GM12801 (cell line): ENCODE data around the gene TSPAN5.

Experiments used
- CTCF ChIP-seq: IDR thresholded peaks from one replicate; pipeline ENCODE4 v1.5.1; 2011; ENCODE audit warnings: control low read depth; ENCODE audit not compliant: insufficient read length; ENCODE audit errors: extremely low read depth

The TSPAN5 gene

GRCh38 chr4:98689507-98690174 lies 31.2 kb upstream of the TSPAN5 start:
- TF ChIP-seq CTCF: no peak

GRCh38 chr4:98688411-98689290 lies 30.2 kb upstream of the TSPAN5 start:
- TF ChIP-seq CTCF: no peak

DNA sequence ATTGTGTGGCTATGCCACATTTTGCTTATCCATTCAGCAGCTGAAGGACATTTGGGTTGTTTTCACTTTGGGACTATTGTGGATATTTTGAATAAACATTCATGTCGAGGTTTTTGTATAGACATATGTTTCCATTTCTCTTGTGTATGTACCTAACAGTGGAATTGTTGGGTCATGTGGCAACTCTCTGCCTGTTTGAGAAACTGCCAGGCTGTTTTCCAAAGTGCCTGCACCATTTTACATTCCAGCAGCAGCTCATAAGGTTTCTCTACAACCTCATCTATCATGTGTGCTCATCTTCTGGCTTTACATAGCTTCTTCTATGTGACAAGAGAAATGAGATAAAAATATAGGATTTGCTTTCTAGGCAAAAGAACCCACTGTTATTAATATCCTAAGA lies 29.5 kb upstream of the TSPAN5 start:
- no peak for TF ChIP-seq CTCF

DNA sequence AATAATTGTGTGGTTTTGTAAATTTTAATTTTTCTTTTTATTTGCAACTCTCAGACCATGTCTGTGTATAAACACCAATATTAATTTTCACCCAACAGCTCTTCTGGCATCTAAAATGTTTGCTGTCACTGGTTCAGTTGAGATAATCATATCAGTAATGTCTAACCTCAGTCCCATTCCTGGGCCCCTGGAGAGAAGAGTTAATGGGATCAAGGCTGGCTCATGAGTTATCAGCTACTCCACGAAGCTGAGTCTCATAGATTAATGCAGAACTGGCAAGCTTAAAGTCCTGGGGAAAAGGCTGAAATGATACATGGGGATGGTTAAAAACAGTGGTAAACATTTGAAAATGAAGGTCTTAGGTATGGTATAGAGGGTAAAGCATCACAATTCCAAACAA lies 28.4 kb upstream of the TSPAN5 start:
- no peak for TF ChIP-seq CTCF

DNA sequence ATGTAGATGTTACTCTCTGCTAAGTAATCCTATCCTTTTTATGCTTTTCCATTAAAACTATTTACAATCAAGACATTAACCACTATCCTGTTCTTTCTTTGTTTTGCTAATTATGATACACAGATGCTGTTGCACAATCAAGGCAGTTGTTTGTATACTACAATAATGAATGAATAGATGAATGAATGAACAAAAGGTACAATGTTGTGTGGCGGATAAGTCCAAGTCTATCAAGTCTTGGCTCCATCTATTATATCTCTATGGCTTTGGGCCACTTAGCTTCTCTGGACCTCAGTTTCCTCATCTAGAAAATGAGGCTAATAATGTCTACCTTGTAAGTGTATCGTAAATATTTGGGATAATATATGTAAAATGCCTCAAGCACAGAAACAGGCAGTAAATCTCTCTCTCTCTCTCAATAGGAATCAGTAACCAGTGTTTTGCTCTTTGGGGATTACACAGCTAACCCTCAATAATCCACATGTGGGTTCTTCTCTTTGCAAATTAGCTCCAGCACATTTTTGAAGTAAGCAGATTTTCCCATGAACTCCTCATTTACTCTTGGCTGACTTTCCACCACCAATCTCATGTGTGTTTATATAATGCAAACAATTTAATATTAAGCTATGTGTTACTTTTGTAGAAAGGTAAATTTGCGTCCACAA lies 27.8 kb upstream of the TSPAN5 start:
- TF ChIP-seq CTCF: no peak

- no peak for TF ChIP-seq CTCF
Observed at GRCh38 chr4:98685225-98686042, 27.0 kb upstream of the TSPAN5 start.

- TF ChIP-seq CTCF: no peak
Observed at GRCh38 chr4:98682719-98683118, 24.3 kb upstream of the TSPAN5 start.
